HEK293T (cell line): ENCODE results near the gene APCDD1.

Experiments used
- HDGF ChIP-seq: fragments of 450-650 bp; IDR thresholded peaks from 2 replicates; pipeline ENCODE4 v1.6.1; 2017; ENCODE audit warnings: antibody characterized with exemption, borderline replicate concordance
- NFRKB ChIP-seq: fragments of 450-650 bp; IDR thresholded peaks from 2 replicates; pipeline ENCODE4 v1.6.1; 2016; ENCODE audit warnings: mild to moderate bottlenecking, moderate library complexity

DNA sequence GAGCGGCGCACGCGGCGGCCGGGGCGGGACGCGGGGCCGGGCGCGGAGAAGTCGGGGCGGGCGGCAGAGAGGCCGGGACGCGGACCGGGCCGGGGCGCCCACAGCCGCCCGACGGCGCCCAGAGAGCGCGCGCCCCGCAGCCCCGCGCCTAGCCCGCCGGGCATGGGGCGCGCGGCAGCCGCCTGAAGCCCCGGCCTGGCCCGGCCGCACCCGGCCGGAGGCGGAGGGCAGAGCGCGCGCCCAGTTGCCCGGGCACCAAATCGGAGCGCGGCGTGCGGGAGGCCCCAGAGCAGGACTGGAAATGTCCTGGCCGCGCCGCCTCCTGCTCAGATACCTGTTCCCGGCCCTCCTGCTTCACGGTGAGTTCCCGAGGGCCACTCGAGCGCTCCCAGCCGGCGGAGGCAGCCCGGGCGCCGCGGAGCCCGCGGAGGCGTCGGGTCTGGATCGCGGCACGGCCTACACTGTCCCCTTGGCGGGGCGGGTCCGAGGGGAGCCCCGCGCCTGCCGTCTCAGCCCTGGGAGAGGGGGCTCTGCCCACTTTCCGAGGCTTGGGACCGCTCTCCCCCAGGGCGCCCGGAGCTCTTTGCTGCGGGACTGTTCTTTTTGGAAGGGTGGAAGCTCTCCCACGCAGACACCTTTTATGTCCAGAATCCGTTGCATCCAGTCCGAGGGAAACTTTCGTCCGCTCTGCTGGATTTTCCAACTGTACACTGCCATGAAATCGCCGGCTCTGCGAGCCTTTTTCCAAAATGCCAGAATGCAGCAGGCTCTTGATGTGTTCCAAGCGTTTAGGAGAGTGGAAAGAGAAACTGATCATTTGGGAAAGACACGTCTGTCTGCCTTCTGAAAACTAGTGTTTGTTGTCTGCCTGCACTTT lies 484 bp downstream of the APCDD1 start:
- TF ChIP-seq HDGF, result no peak
- no peak for TF ChIP-seq NFRKB
